AG04449 (cell line): Measurements from ENCODE around the gene LRRN1.

Experiments used
- CTCF ChIA-PET: fragments of 350-600 bp; formaldehyde crosslinking; extraction: SDS; loops from one replicate; lab custom pipeline; 2021; ENCODE audit warnings: antibody characterized with exemption; lab: Yijun Ruan, JAX
- POLR2A ChIA-PET: fragments of 400-600, 350-600 bp; formaldehyde crosslinking; extraction: SDS; loops from one replicate; lab custom pipeline; 2020; ENCODE audit warnings: antibody characterized with exemption, inconsistent platforms; lab: Yijun Ruan, JAX
- DNase-seq: peaks from one replicate; pipeline ENCODE4 v3.0.0-alpha.2; 2010; ENCODE audit warnings: low read depth, low spot score
- H3K4me3 ChIP-seq: 2 replicates; pipeline ENCODE4 v1.5.1; 2011; ENCODE audit warnings: low read depth, mild to moderate bottlenecking, control low read depth, low read length
- TF ChIP-seq, protein P1 (sequence below): IDR thresholded peaks from one replicate; pipeline ENCODE4 v1.5.1; 2011; ENCODE audit warnings: mild to moderate bottlenecking, moderate library complexity, low read length, control low read depth, inconsistent platforms; ENCODE audit not compliant: insufficient read depth; ENCODE audit errors: missing control alignments

Gene LRRN1

DNA sequence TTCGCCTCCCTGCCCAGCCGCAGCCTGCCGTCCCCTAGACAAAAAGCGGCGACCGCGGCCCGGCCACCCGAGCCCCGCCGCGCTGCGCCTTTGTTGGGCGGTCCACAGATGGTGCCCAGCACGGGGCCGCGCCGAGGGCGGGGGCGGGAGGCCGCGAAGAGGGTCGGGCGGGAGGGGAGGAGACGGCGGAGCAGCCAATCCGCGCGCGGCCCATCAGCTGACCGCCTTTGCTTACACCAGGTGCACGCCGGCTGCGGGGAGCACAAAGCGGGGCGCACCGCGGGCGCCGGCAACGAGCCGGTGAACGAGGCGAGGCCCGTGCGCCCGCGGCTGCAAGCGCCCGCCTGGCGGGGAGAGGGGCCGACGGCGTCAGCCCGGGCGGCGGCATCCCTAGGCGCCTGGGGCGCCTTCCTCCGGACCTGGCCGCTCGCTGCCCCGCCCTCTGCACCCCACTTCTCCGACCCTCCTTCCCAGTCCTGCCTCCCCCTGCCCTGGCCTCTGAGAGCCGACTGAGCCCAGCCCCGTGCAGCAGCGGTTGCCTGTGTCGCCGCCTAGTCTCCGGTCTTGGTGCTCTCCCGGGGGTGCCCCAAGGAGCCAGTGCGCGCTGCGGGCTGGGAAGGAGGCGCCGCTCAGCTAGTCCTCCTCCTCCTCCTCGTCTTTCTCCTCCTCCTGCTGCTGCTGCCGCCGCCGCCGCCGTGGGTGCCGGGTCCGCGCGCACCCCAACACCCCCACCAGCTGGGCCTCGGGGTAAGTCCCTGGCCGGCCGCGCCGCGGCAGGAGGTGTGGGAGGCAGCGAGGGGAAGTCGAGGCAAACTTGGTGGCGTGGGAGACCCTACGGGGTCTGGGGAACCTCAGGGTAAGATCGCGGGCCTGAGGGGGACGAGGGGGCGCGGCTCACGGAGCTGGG is at the start of gene LRRN1:
LRRN1 (plus strand) TSS at position 259 of the 907 bp plus-strand sequence. CDS start 45,211 bp downstream, outside the sequence.
- H3K4me3 ChIP-seq: no peak within 1 kb of the TSS
- no peak for DNase-seq
- ChIA-PET CTCF (no interaction called here), POLR2A (no interaction called here)
- TF ChIP-seq, protein P1, sequence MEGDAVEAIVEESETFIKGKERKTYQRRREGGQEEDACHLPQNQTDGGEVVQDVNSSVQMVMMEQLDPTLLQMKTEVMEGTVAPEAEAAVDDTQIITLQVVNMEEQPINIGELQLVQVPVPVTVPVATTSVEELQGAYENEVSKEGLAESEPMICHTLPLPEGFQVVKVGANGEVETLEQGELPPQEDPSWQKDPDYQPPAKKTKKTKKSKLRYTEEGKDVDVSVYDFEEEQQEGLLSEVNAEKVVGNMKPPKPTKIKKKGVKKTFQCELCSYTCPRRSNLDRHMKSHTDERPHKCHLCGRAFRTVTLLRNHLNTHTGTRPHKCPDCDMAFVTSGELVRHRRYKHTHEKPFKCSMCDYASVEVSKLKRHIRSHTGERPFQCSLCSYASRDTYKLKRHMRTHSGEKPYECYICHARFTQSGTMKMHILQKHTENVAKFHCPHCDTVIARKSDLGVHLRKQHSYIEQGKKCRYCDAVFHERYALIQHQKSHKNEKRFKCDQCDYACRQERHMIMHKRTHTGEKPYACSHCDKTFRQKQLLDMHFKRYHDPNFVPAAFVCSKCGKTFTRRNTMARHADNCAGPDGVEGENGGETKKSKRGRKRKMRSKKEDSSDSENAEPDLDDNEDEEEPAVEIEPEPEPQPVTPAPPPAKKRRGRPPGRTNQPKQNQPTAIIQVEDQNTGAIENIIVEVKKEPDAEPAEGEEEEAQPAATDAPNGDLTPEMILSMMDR: no peak

DNA sequence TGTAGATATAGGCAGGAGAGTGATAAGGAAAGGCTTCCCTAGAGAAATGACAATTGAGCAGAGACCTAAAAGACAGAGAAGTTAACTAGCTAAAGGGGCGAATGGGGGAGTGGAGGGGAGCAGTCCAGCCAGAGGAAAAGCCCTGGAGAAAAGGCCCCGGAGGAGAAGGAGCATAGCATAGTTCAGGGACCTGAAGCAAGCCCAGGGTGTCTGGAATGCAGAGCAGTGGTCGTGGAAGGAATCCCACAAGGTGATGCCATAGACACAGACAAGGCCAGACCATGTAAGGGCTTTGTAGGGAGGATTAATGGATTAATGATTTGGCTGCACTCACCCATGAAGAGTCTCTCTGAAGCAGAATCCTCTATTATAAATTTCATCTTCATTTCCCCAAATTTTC is 45.8 kb upstream of the LRRN1 start:
- TF ChIP-seq, protein P1: no peak
- CTCF ChIA-PET: no interaction called here
- no peak for DNase-seq
- POLR2A ChIA-PET: no interaction called here
- no peak overlapping the region for H3K4me3 ChIP-seq

DNA sequence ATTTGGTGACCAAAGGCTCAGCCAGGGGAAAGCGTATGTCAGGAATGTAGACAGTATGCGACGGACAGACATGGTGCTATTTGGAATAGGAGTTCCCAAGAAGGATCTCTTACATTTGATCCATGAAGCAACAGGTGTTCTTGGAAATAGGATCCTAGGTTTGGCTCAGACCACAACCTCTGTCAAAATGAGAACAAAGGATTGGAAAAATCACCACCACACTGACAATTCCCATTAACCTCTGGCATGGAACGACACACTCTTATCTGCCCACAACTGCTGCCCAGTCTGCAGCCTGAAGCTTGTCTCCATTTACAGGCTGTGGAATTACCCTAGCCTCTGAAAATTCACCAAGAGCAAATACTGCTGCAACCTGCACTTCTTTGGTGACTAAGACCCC is 33.6 kb upstream of the LRRN1 start:
- ChIA-PET CTCF (no interaction called here), POLR2A (no interaction called here)
- TF ChIP-seq, protein P1: no peak
- no peak for DNase-seq
- no peak overlapping the region for H3K4me3 ChIP-seq

DNA sequence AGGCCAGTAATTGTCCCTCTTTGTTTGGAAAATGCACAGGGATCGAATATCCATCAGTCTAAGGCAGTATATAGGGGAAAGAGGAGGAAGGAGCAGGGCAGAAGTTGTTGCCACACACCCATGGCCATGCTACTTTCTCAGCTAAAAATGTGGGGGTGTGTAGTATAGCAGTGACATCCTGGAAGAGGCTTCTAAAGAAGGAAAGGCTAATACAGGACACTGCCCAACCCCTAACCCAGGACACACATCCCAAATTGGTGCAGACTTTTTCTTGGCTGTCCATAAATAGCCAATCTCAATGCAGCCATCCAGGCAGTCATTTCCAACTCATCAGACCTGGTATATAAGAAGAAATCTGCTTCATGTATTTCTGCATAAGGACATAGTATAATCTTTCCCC is 33.1 kb upstream of the LRRN1 start:
- TF ChIP-seq, protein P1: no peak
- POLR2A ChIA-PET: no interaction called here
- no peak overlapping the region for H3K4me3 ChIP-seq
- DNase-seq: no peak
- CTCF ChIA-PET: no interaction called here

DNA sequence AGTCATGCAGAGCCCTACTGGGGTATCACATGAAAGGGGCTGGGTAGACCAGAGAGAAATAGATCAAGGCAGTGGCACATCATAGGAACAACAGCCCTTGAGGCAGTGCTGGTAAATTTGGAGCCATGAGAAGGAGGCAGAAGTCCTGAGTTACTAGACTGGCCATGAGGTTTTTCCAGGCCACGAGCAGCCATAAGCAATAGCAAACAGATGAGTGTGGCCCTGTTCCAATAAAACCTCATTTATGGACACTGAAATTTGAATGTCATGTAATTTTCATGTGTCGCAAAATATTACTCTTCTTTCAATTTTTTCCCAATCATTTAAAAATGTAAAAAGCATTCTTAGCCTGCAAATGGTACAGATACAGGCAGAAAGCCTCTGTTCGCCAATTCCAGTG is 28.1 kb upstream of the LRRN1 start:
- no peak for DNase-seq
- TF ChIP-seq, protein P1: no peak
- no peak overlapping the region for H3K4me3 ChIP-seq
- POLR2A ChIA-PET: no interaction called here
- CTCF ChIA-PET: no interaction called here

DNA sequence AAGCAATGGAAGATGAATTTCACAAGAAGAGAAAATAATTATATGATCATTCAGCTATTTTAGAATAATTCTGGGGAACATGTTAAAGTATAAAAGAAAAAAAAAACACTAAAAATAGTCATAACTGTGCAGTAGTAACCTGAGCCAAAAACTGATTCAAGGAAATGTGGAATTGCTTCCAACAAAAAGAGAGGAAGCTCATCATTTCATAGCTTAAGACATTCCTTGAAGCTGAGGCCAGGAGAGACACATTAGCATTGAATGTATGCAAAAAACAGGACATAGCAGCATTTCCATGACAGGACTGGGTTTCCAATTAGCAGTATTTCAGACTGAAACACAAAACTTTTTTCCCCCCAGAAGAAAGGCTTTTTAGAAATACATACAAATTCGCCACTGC is 27.7 kb upstream of the LRRN1 start:
- POLR2A ChIA-PET: no interaction called here

More for the DNA sequence above, 27.7 kb upstream of the LRRN1 start:
- H3K4me3 ChIP-seq: no peak overlapping the region
- TF ChIP-seq, protein P1: no peak
- no peak for DNase-seq
- CTCF ChIA-PET: no interaction called here
